GM10266 (cell line): Measurements from ENCODE around the gene IL22RA1.
A peak's percentile ranks its signal among the peaks of the same experiment; 100 is the strongest.

Experiments
- DNase-seq: peaks from one replicate; pipeline ENCODE4 v3.0.0; 2012; ENCODE audit errors: extremely low spot score
- CTCF ChIP-seq: IDR thresholded peaks from 2 replicates; pipeline ENCODE4 v1.5.1; 2012; ENCODE audit warnings: mild to moderate bottlenecking, low read depth; ENCODE audit not compliant: control insufficient read depth, insufficient read depth; ENCODE audit errors: missing control alignments

Gene IL22RA1

GRCh38 chr1:24074817-24075589 is 67.9 kb downstream of the IL22RA1 start:
- TF ChIP-seq CTCF = no peak
- no peak for DNase-seq

GRCh38 chr1:24074196-24074595 is 68.7 kb downstream of the IL22RA1 start:
- DNase-seq = no peak
- no peak for TF ChIP-seq CTCF

GRCh38 chr1:24071941-24072340 is 71.0 kb downstream of the IL22RA1 start:
- TF ChIP-seq CTCF = no peak
- DNase-seq = no peak

- TF ChIP-seq CTCF = peak; percentile 89
- peak; percentile 86 for DNase-seq
Observed at GRCh38 chr1:24070821-24071393, 72.0 kb downstream of the IL22RA1 start.

GRCh38 chr1:24069817-24070216 is 73.1 kb downstream of the IL22RA1 start:
- DNase-seq = no peak

More at GRCh38 chr1:24069817-24070216, 73.1 kb downstream of the IL22RA1 start:
- no peak for TF ChIP-seq CTCF
